ENCODE measurements around the gene TRPM3.

- TF ChIP-seq CTCF (IDR thresholded peaks at IDR 0.05) (no peak), POLR2A (IDR thresholded peaks at IDR 0.05) (no peak), EP300 (IDR thresholded peaks at IDR 0.05) (no peak)
These were observed 490.4 kb downstream of the TRPM3 start for GRCh38 chr9:70630971-70631370.
